ENCODE measurements around the gene DLL3.

DNA sequence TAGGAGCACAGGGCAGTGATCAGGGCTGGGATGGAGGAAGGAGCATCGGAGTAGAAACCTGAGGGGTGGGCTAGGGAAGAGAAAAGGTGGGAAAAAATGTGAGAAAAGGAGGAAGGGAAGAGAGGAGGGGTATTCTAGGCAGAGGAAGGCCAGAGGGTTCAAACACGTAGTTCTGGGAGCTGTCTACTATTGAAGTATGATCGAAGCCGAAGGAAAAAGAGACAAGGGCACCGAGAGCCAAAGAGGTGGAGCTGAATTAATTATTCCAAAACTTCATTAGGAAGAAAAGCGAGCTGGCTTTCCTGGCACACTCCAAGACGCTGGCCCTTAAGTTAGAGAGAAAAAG is 7.8 kb downstream of the DLL3 start:
- TF ChIP-seq, protein P1, sequence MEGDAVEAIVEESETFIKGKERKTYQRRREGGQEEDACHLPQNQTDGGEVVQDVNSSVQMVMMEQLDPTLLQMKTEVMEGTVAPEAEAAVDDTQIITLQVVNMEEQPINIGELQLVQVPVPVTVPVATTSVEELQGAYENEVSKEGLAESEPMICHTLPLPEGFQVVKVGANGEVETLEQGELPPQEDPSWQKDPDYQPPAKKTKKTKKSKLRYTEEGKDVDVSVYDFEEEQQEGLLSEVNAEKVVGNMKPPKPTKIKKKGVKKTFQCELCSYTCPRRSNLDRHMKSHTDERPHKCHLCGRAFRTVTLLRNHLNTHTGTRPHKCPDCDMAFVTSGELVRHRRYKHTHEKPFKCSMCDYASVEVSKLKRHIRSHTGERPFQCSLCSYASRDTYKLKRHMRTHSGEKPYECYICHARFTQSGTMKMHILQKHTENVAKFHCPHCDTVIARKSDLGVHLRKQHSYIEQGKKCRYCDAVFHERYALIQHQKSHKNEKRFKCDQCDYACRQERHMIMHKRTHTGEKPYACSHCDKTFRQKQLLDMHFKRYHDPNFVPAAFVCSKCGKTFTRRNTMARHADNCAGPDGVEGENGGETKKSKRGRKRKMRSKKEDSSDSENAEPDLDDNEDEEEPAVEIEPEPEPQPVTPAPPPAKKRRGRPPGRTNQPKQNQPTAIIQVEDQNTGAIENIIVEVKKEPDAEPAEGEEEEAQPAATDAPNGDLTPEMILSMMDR (IDR thresholded peaks at IDR 0.05; ENCODE audit: insufficient read depth, low read length, poor library complexity, severe bottlenecking), result no peak
- TF ChIP-seq EZH2phosphoT487 (conservative IDR thresholded peaks at IDR 0.05; ENCODE audit: low read length), result no peak

All from SU-DHL-6 (cell line).